HG02973 (cell line): ENCODE results near the gene SLC6A8.

ENCODE experiments used
- ATAC-seq: cut with Tn5 transposase; IDR thresholded peaks from one replicate; pipeline ENCODE4 v1.9.1; 2021; ENCODE audit warnings: moderate library complexity; ENCODE audit not compliant: unreplicated experiment

Gene SLC6A8

DNA sequence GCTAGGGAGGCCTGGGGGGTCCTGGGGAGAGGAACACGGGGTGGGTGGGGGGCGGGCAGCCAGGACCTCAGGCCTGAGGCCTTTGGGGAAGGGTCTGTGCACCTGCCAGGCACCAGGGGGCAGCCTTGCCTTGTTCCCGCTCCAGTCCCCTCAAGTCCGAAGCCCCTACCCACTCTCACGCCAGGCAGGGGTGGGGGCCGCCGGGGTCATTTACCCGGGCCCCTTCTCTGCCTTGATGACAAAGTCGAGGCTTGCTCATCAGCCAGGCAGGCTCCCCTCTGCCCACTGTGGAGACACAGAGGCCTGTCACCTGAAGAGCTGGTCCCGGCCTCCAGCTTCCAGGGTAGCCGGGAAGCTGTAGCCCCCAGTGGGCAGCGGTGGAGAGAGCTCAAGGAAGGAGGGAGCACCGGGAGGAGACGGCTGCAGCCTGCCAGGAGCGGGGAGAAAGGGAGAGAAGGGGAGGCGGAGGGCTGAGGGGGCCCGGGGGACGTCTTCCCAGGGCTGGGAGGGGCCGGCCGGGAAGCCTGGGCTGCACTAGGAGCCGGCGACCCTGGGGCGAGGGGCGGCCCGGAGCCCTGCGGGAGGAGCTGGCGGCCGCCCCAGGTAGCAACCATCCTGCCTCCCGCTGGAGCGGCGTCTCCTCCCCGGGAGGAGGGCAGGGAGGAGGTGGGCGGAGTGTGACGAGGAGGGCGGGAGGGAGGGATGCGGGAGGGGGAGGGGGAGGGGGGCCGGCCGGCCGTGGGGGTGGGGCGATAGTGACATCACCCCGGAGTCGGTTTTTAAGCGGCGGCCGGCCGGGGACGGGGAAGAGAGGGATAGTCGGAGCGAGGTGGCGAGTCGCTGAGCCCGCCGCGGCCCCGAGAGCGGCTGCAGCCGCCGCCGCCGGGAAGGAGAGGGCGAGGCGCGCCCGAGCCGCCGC lies at the start of gene SLC6A8:
Gene SLC6A8 (plus strand): TSS at position 806 of the 919 bp plus-strand sequence. CDS start 649 bp downstream, outside the sequence.
- ATAC-seq, result no peak

GRCh38 chrX:153638041-153638371 lies 49.7 kb upstream of the SLC6A8 start:
- no peak for ATAC-seq

- no peak for ATAC-seq
These were observed 49.1 kb upstream of the SLC6A8 start for GRCh38 chrX:153638436-153639176.

GRCh38 chrX:153639177-153640044 lies 48.3 kb upstream of the SLC6A8 start:
- ATAC-seq, result no peak

- ATAC-seq, result no peak
These were observed 47.6 kb upstream of the SLC6A8 start for GRCh38 chrX:153640045-153640686.

GRCh38 chrX:153640736-153641575 lies 46.8 kb upstream of the SLC6A8 start:
- no peak for ATAC-seq

DNA sequence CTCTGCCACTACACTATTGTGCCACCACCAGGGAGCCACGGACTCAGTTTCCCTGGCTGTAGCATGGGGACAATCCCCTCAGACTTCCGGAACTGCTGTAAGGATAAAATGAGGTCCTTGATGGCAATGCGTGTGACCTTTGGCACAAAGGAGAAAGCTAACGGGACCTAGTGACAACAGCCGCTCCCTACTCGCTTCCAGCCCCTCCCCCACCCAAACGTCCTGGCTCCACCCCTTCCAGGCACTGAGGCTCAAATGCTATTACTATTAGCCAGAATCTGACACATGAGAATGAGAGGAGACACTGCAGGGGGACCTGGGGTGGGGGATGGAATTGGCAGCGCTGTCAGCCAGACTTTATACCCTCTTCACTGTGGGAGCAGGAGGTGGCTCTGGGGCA lies 46.1 kb upstream of the SLC6A8 start:
- ATAC-seq, result no peak

GRCh38 chrX:153642051-153642654 lies 45.6 kb upstream of the SLC6A8 start:
- ATAC-seq, result no peak

- no peak for ATAC-seq
These were observed 44.9 kb upstream of the SLC6A8 start for GRCh38 chrX:153642655-153643430.

DNA sequence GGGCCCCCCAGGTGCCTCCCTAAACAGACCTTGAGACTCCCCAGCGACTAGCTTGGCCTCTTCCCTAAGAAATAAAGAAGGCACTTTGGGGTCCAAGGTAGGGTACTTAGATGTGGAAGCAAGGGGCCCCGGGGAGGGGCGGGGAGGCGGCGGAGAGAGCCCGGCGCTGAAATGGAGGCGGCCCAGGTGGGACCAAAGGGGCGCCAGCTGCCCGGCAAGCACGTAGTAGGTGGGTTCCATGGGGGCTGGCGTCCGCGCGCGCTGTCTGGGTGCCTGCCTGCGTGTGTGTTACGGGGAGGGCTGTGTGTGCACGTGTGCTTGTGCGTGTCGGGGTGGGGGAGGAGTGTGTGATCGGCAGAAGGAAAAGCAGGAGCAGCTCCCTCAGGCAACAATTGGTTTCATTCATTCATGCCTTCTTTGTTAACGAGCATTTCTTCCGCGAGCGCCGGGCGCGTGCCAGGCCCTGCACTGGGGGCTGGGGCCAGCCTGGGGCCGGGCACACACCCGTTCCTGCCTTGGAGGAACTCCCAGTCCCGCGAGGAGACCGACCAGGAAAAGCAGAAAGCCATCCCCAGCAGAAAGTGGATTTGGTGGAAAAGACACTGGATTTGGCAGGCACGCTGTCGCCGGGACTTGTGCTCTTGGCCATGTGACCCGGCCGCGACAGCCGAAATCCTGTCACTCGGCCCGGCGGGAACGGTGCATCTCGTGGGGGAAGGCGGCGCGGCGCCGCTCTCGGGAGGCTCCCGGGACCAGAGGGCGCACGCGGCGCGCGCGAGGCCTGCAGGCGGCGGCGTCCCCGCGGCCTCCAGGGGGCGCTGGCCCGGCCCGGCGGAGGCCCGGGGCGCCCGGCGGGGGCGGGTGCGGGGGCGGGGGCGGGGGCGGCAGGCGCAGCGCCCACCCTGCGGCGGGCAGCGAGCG lies 44.0 kb upstream of the SLC6A8 start:
- ATAC-seq, result no peak

DNA sequence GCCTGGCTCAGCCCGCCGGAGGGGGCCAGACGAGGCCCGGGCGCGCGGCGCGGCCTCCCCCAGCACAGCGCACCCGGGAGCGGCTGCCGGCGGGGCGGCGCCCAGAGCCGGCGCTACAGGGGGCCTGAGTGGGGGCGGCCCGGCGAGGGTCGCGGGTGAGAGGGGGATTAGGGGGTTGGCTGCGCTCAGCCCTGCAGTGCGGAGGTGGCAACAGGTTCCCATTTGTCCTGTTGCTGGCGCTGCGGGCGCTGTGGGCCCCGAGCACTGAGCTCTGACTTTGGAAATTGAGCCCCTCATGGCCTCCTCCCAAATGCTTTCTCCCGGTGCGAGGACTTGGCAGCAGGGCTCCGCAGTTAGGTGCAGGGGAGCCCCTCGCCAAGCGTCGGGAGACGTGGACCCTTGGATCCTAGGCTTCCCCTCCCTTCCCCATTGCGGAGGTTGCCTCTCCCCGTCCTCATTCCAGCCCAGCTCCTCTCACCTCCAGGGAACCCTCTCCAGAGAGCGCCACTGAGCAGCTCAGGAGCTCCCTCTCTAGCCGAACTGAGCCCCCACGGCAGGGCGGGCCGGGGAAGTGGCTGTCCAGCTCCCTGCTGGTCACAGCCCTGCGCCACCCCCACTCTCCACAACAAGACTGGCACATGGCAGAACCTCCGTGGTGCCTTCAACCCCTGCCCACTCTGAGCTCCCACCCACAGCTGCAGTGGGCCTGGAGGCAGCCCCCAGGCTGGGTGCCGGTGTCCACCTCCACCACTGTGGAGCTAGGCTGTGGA lies 43.2 kb upstream of the SLC6A8 start:
- no peak for ATAC-seq

- ATAC-seq, result no peak
These were observed 42.6 kb upstream of the SLC6A8 start for GRCh38 chrX:153645151-153645550.

DNA sequence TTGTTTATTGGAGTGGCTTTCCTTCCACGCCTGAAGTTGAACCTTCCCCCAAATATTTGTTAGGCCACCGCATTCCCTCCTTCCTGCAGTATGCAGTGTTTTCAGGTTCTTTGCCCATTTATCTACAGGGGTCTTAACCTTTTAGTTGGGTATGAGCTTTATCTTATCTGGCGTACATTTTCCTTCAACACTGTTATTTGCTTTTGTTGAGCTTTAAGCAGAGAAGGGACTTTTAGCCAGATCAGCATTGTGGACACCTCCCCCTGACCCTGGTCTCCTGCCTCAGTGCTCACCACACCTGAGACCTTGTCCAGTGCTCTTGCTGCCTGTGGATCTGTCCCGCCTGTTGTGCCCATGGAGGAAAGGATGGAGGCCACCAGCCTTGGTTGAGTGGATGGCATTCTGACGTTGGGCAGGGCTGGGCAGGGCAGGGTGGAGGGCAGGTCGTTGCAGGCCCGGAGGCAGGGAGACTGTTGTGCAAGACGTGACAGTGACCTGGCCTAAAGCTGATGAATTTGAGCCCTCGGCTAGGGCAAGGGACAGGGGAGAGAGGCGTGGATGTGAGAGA lies 41.7 kb upstream of the SLC6A8 start:
- no peak for ATAC-seq

DNA sequence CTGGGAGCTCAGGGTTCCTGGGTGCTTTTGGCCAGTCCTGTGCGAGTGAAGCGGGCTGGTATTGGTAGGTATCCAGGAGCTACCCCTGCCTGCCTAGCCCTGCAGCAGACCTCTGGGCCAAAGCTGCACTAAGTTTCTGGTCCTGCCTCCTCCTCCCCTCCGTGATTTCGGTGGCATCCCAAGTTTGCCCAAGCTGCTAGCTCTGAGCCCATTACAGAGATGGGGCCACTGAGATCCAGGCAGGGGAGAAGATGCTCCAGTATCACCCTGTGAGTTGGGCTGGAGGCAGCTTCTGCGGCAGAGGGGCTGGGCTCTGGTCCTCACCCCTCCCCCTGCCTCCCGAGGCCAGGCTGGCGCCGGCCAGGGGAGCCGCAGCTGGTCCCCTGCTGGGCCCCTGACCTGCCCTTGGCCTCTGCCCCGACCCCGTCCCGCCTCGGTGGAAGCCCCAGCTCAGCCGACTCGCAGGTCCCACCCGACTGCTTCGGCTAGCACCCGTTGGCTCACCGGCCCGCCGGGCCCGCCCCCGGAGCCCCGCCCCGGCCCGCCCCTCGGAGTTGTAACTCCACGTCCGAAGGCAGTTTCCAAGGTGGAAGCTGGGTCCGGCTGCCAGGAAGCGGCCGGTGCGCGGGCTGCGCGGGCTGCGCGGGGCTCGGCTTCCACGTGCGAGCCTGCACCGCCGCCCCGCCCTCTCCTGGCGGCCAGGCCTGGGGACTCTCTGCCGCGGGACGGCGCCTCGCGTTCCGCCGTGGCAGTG lies 40.9 kb upstream of the SLC6A8 start, which contains the start of gene DUSP9:
Gene DUSP9 (plus strand): TSS at position 584 of the 754 bp plus-strand sequence. CDS start 751 bp downstream, outside the sequence.
- ATAC-seq, result no peak
